HG03280 (cell line): ENCODE results near the gene DMTF1.
"Not testable (repeated sequence)": the region's sequence is repeated elsewhere in the genome, so short reads cannot be mapped to it uniquely, and the experiment has no call there.

Experiments used
- ATAC-seq: cut with Tn5 transposase; IDR thresholded peaks from one replicate; pipeline ENCODE4 v1.9.1; 2021; ENCODE audit warnings: mild to moderate bottlenecking, moderate library complexity; ENCODE audit not compliant: unreplicated experiment

Gene DMTF1

DNA sequence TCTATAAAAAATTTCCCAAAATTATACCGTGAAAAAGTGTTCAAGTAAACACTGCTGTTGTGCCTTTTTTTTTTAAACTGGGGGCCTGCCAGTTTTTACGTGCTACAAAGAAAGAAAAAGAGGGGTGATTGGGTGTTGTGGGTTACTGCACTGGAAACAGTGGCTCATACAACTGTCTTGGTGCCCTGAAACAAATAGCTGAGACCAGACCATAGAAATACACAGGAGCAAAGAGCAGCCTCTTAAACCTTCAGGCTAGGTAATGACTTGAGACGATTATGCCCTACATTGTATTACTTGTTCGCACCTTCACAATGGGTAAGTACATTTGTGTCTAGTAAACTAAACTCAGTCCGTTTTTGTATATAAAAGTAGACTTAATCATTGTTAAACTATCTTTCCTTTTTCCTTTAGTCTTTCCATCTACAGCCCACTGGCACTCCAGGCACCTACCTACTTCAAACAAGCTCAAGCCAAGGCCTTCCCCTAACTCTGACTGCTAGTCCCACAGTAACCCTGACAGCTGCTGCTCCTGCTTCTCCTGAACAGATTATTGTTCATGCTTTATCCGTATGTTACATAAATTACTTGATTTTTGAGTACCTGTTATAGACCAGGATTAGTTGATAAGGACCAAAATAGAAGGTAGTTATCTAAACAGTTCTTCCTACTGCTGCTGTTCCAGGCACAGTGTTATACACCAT lies 40.7 kb downstream of the DMTF1 start:
- no peak for ATAC-seq

DNA sequence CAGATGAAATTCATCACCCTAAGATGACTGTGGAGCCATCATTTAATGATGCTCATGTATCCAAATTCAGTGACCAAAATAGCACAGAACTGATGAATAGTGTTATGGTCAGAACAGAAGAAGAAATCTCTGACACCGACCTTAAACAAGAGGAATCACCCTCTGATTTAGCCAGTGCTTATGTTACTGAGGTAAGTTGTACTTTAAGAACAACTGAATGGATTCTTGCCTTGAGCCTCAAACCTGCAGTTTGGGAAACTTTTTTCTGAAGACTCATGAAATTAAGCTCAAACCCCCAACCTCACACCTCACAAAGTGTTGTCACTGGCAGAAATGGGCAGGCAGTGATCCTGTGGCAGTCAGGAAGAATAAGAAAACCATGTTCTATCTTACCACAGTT lies 41.7 kb downstream of the DMTF1 start:
- no peak for ATAC-seq

DNA sequence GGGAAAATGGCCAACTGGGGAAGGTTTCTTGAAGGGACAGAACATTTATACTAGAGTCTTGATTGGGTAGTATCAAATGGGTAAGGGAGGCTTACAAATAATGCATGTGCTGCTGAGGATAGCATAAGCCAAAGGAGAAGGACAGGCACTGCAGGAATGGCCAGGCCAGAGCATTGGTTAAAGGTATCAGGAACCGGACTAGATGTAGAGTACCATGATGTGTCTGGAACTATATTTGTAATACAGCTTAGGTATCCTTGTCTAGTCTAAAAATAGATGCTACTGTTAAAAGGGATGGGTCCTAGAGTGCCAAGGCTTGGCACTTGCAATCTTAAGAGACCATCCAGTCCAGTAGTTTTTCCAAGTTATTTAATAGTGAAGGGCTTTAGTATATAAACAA lies 47.0 kb downstream of the DMTF1 start:
- no peak for ATAC-seq

DNA sequence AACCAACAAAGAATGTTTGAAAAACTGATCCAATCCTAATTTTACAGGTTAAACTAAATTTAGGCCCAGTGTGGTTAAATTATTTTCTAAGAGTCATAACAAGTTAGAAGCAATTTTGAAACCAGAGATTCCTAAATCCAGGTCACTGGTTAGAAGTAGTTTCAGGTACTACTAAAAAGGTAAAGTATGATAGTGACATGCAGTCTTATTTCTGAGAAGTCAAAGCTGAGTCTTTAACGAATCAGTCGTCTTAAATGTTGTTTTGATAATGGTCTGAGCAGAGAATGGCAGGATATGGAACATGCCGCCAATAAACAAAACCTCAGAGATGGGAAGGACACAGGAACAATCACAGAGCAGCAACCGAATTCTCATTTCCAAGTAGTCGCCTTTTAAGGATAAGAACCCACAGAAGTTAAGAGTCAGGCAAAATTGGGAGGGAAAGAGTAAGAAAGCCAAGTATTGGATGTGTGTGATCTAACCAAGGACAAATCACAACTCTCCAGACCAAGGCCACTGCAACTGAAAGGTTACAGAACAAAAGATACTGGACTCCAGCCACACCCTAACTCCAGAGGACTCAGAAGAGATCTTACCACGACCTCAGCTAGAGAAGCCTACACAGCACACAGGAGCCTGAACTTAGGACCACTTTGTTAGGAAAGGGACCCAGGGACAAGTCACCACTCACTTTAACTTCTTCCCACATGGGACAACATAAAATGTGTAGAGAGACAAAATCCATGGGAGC lies 47.6 kb downstream of the DMTF1 start:
- ATAC-seq, result no peak

DNA sequence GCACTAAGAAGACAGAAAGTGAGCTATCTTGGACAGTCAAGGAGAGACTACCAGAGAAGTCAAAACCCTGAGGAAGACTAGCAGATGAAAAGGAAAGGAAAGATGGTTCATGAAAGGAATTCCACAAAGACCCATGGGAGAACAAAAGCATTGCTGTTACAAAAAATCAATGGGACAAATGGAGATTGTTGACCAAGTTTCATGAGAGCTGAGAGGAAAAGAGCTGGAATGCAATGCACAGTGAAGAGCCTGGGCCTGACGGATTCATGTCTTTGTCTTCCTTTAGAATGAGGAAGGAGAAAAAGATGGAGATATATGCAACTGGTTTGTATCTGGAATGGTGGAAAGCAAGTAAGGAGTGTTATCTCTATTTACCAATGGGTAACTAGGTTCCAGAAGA lies 50.0 kb downstream of the DMTF1 start:
- no peak for ATAC-seq

DNA sequence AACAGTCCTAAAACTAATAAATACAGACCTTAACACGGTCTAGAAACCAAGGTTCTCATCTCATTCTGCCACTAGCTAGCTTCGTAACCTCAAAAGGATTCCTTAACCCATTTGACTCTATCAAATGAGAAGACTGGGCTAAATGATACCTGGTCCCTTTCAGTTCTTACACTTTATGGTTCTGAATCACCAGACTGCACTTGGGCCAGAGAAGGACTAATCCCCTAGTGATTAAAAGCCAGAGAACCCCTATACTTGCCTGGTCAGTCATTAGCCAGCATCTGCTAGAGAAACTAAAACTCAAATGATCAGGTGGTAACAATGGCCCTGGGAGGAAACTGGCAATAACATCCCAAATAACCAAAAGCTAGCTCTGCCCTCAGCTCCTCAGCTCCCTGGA lies 50.5 kb downstream of the DMTF1 start:
- ATAC-seq, result no peak

DNA sequence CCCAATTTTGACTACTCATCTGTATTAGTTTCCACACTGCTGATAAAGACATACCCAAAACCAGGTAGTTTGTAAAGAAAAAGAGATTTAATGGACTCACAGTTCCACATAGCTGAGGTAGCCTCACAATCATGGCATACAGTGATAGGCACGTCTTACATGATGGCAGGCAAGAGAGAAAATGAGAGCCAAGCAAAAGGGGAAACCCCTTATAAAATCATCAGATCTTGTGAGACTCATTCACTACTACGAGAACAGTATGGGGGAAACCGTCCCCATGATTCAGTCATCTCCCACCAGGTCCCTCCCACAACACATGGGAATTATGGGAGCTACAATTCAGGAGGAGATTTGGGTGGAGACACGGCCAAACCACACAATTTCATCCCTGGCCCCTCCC lies 51.7 kb downstream of the DMTF1 start:
- ATAC-seq, result not testable (repeated sequence)

DNA sequence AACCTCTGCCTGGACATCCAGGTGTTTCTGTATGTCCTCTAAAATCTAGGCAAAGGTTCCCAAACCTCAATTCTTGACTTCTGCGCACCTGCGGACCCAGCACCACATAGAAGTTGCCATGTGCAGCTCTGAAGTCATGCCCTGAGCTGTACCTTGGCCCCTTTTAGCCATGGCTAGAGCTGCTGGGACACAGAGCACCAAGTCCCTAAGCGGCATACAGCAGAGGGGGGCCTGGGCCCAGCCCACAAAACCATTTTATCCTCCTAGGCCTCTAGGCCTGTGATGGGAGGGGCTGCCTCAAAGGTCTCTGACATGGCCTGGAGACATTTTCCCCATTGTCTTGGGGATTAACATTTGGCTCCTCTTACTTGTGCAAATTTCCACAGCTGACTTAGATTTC lies 52.7 kb downstream of the DMTF1 start:
- no peak for ATAC-seq

DNA sequence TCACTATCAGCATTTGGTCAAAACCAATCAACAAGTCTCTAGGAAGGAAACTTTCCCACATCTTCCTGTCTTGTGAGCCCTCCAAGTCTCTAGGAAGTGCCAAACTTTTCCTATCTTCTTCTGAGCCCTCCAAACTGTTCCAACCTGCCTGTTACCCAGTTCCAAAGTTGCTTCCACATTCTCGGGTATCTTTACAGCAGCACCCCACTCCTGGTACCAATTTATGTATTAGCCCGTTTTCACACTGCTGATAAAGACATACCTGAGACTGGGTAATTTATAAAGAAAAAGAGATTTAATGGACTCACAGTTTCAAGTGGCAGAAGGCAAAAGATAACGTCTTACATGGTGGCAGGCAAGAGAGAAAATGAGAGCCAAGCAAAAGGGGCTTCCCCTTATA lies 53.4 kb downstream of the DMTF1 start:
- not testable (repeated sequence) for ATAC-seq

DNA sequence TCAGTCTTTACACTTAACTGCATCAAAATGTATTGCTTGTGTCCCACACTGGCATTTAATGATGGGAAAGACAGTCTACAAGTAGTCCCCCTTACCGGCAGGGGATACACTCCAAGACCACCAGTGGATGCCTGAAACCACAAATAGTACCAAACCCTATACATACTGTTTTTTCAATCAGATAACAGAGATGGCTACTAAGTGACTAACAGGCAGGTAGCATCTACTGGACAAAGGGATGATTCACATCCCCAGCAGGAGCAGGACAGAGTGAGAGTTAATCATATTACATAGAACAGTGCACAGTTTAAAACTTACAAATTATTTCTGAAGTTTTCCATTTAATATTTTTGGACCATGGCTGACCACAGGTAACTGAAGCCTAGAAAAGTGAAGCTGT lies 54.1 kb downstream of the DMTF1 start:
- no peak for ATAC-seq

DNA sequence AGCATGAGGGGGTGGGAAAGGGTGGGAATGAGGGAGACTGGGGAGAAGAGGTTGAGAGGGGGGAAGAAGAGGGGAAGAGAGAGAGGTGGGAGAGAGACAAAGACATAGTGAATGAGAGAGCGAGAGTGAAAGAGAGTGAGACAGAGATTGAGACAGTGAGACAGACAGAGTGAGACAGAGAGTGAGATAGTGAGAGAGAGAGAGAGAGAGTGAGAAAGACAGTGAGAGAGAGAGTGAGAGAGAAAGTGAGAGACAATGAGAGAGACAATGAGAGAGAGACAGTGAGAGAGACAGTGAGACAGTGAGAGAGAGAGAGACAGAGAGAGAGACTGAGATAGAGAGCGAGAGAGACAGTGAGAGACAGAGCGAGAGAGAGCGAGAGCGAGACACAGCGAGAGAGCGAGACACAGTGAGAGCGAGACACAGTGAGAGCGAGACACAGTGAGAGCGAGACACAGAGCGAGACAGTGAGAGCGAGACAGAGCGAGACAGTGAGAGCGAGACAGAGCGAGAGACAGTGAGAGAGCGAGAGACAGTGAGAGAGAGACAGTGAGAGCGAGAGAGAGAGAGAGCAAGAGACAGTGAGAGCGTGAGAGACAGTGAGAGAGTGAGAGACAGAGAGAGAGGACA lies 57.2 kb downstream of the DMTF1 start:
- ATAC-seq, result no peak

DNA sequence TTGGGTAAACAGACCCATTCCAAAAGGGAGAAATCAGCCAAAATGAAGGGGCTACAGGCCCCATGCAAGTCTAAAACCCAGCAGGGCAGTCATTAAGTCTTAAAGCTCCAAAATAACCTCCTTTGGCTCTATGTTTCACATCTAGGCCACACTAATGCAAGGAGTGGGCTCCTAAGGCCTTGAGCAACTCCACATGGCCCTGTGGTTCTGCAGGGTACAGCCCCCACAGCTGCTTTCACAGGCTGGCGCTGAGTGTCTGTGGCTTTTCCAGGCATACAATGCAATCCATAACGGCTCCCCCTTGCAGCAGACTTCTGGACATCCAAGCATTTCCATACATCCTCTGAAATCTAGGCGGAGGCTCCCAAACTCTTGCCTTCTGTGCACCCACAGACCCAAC lies 58.3 kb downstream of the DMTF1 start:
- no peak for ATAC-seq

DNA sequence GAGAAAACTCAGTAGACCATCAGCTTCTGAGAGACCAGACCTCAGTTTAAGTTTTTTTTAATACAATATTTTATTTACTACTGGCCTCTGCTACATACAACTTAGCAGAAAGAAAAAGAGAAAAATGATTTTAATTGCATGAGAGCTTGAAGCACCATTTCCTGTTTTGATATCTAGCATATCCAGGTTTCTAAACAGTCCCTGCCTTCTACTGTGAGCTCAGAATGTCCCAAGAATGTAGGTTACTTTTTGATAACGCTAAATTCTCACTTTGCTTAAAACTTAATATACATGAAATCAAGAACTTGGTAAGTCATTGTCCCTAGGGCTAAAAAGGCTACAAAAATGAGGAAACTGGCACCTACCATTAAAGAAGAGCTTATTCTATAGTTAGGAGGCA lies 60.2 kb downstream of the DMTF1 start:
- no peak for ATAC-seq

DNA sequence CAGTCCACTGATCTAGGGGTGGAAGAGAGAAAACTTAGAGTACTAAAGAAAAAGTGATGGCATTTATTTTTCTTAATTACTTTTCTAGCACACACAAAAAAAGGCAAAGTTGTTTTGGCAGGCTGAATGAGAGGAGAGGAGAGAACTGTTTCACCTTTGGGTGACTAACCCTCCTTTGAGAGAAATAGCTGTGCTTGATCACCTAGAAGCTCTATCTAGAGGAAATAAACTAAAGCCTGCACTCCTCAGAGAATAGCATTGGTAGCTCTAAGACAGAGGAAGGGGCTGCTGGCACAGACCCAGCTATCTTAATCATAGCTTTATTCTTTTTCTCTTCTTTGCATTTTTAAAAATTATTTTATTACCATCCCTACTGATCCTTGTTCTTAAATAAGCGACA lies 61.0 kb downstream of the DMTF1 start:
- no peak for ATAC-seq

DNA sequence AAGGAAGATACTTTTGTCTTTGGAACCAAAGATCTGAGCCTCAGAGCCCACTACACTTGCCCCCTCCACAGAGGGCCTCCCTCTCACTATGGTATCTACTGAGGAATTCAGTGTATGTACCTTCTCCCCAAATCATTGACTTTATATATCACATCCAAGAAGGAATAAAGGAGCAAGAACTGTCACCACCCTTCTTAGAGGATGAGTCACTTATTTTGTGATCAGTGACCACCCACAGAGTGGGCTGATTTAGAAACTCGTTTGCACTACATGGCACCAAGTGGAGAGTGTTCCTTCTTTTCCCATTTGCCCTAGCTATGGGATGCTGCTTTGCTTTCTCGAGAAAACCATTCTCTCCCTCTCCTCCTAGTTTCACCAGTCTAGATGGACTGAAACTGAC lies 61.6 kb downstream of the DMTF1 start:
- no peak for ATAC-seq

DNA sequence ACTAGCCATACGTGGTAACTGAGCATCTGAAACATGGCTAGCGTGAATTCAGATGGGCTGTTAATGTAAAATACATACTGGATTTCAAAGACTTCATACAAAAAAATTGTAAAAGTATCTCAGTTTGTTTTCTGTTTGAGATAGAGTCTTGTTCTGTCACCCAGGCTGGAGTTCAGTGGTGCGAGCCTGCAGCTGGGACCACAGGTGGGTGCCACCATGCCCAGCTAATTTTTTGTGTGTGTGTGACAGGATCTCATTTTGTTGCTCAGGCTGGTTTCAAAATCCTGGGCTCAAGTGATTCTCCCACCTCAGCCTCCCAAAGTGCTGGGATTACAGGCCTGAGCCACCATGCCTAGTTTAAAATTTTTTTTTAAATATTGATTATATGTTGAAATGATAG lies 62.8 kb downstream of the DMTF1 start:
- ATAC-seq, result no peak

DNA sequence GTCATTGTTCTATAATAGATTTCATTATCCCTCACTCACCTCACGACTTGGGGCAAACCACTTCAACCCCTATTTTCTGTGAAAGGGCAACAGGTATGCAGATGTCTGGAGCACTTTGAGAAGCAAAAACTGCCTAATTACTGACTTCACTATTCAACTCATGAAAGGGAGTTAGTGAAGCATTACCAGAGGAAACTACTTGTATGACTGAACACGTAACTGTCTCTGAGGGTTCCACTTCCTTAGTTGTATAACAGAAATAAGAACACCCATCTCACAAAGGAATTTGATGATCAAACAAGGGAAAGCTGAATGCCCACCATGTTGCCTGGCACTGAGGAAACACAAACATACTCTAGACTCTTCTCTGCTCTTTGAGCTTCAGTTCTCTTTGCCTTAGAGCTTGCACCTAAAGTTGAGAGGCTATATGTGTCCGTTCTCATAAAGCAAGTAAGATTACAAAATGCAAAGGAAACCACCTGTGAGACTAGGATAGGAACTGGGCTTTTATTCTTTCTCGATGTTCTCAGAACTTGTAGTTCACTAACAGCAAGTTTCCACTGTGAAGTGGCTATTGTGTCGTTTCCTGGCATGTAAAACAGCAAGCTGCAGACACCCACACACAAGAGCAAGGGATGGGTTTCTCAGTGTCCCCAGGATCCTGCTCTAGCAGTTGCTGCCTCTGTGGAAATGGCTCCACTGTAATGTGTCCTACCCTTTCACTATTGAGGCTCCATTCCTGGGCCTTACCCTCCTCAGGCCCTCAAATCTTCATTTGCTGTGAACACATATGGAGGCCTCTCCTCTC lies 64.7 kb downstream of the DMTF1 start:
- peak; percentile 53 for ATAC-seq

DNA sequence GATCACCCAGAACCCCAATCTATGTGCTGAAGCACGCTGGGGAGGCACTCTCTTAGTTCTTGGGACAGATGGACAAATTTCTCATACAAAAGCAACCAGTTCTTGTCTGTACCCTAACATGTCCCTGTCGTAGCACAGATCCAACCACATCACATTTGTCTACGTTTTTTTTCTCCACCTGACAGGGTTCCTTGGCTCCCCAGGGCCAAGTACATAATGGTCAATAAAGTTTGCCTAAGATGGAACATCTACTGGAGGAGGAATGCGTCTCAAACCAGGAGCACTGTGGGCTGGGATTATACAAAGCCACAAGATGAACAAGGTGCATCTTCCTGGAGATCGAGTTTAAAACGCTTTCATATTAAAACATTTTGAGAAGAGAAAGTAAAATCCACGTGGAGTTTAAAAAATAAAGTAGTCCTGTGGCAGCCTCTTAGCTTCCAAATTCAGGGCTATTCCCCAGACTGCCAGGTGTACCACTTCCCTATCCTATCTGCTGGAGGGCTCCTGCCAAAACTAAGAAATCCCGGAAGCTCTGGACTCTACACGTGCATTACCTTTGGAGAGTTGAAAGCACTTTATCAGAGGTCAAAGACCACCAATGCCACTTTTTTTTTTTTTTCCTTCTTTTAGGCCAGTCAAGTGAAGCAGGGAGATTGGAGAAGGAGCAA lies 65.9 kb downstream of the DMTF1 start:
- ATAC-seq, result no peak

DNA sequence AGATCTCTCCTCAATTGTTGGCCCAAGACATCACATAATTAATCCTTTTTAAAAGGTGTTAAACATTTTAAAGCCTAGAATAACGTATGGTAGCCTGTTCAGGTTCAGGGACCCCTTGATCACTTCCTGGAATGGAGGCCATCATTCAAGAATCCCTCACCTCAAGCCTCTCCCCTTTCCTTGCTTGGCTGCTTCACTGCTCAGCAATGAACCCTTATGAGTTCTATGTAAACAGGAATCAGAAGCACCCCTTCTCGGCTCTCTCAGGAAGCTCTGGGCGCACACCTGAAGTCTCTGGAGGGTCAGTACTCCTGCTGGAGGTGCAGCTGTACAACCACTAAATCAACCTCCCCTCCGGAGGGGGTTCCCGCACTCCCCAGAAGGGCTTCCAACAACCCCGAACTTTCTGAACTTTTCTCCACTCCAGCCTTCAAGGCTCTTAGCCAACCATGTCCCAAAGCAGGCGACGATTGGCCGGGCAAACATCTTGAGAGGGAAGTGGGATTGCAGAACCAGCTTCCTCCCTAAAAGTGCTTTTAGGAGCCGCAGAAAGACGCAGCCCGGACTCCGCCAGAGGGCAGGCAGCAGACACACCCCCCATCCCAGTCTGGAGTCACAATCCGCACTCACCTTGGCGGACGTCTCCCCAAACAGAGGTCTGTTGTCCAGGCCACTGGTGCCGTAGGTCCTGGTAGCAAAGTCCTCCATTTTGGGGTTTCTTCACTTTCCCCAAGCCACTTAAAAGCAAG lies 66.7 kb downstream of the DMTF1 start:
- ATAC-seq, result no peak

DNA sequence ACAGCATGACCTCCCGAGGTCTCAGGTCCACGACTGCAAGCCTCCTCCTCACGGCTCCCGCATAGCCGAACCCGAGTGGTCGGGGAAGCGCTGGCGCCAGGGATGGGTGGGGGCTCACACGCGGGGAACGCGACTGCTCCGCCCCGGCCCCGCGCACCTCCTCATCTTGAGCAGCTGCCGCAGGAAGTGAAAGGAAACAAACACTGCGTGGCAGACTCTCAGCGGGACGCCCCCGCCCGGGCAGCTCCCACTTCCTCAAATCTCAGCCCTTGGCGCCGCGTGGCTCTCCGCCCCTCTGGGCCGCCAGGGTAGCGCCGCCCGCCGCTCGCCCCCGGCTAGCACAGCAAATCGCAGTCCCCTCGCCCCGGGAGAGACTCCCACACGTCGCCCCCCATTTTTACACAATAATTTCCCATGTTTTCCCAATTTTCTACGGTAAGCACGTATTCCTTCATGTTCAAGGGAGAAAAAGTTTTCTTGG lies 67.3 kb downstream of the DMTF1 start, which contains the start of gene TMEM243:
TSS of gene TMEM243 (minus strand) at position 188 of the 481 bp plus-strand sequence. CDS start 229 bp downstream, outside the sequence.
- peak; percentile 51 for ATAC-seq
